HUDEP-2 (cell line): ENCODE results near the gene VGLL4.
"Not testable (repeated sequence)": the region's sequence is repeated elsewhere in the genome, so short reads cannot be mapped to it uniquely, and the experiment has no call there.

ENCODE experiments used
- DNase-seq, 76 experiments: peaks; one replicate each; lab custom pipeline; 2025; ENCODE audit not compliant: unreplicated experiment in 76 of 76; lab: John Stamatoyannopoulos, UW

The VGLL4 gene, protein sequence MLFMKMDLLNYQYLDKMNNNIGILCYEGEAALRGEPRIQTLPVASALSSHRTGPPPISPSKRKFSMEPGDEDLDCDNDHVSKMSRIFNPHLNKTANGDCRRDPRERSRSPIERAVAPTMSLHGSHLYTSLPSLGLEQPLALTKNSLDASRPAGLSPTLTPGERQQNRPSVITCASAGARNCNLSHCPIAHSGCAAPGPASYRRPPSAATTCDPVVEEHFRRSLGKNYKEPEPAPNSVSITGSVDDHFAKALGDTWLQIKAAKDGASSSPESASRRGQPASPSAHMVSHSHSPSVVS

GRCh38 chr3:11643605-11644087 is at the start of gene VGLL4:
VGLL4 (minus strand) TSS chr3:11643915; CDS start chr3:11643518, 397 bp downstream.
- DNase-seq, result peak in 73 of 76 experiments; percentile 13 to 78 (median 61)

DNA sequence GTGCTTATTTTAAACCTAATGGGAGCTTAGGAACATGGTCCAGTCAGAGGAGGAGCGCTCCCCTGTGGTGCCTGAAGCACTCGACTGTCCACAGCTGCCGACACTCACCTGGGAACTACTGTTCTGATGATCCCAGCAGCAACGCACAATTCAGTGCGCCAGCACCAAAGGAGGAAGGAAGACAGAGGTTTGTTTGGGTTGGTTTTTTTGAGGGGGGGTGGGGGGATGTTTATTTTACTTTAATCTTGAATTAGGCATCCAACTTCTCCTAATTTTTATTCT is 48.8 kb upstream of the VGLL4 start:
- DNase-seq, result no peak

- no peak for DNase-seq
These were observed 48.2 kb upstream of the VGLL4 start for GRCh38 chr3:11691767-11692531.

DNA sequence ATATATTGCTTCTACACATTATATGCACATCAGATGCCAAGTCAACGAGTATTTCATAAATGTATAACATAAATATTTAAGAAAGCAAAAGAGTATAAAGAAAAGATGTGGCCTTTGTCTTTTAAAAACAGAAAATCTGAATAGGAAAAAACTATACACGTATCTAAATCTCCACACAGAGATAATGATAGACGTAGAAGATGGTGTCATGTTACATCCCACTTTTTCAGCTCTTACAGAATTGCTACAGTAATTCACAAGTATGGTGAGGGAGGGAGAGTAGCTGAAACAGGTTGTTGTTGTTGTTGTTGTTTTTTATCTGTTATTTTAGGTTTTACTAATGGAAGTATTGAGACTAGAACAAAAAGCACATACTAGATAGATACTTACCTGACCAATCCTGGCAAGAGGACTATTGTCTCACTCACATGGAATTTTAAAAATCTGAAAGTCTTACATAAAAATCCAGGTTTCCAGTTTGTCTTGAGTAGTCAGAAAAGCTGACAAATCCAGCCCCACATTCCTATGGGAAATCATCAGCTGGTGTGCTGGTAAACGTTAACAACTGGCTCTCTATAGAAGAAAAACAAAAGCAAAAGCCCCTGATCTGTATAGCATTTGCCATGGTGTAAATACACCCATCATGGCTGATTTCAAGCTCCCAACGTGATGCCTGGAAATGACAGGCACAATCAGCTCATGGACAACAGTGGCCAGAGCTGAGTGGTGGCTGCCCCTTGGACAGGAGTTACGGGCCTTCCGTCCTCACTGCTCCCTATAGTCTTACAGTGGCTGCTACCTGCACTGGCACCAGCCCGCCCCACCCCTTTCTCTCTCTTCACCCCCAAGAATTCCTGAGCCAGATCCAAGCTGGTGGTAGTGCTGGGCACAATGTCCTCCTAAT is 47.4 kb upstream of the VGLL4 start:
- no peak for DNase-seq

GRCh38 chr3:11689749-11690148 is 46.0 kb upstream of the VGLL4 start:
- DNase-seq, result no peak

GRCh38 chr3:11684980-11685379 is 41.3 kb upstream of the VGLL4 start:
- not testable (repeated sequence) for DNase-seq

DNA sequence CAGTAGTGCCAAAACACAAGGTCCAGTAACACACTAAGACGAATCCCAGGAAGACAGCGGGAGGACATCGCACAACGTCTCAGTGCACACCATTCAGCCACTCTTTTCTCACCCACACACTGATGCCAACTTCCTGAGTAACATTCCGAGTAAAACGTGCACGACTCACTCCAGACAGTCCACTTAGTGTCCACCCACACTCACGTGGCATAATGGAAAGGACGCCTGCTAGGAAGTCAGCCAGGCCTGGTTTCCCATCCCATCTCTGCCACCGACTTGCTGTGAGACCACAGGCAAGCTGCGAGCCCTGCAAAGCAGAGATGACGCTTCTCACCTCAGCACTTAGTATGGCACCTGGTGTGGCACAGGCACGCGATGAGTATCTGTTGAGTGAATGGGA is 36.8 kb upstream of the VGLL4 start:
- DNase-seq, result no peak

DNA sequence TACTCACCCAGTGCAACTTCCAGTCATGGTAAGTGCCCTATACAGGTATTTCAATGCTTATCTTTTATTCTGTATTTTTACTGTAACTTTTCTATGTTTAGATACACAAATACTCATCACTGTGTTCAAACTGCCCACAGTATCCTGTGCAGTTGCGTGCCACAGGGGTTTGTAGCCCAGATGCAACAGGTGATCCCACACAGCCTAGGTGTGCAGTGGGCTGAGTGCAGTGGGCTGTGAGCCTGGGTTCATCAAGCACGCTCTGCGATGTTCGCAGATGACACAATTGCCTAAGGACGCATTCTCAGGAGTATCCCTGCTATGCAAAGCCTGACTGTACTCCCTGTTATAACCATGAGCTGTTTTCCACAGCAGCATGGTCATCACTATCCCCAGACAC is 36.2 kb upstream of the VGLL4 start:
- DNase-seq, result no peak

DNA sequence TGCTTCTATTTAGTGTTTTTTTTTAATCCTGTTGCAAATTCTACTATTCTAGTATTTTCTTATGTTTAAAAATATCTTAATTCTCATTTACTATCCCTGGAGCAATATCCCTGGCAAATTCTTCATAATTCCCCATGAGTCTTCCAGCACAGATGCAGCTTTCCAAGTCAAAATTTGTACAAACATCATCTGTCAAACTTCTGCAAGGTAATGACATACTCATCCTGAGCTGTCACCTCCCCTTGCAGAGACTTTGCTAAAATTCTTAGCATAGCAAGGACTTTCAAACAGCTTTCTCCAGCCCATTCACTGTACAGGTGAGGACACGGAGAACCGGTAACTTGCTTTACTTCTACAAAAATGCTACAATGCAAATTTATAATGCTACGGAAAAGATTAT is 28.6 kb upstream of the VGLL4 start:
- no peak for DNase-seq

DNA sequence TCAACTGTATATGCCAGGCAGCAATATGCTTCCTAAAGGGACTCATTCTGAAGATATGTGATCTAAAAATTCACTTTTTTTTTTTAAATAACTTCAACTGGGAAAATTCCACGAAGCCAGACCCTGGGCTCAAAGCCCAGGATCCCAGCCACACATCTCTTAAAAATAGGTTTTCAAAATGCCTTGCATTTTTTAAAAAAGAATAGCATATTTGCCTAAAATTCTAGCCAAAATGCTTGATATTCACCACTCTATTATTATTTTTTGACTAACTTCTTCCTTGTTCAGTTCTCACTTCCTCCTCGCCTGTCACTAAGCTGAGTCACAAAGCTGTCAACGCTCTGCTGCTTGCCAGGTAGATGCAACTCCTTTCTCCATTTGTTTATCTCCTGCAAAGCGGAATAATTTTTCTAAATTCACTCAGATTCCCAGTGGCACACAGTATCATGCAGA is 28.0 kb upstream of the VGLL4 start:
- DNase-seq, result no peak

DNA sequence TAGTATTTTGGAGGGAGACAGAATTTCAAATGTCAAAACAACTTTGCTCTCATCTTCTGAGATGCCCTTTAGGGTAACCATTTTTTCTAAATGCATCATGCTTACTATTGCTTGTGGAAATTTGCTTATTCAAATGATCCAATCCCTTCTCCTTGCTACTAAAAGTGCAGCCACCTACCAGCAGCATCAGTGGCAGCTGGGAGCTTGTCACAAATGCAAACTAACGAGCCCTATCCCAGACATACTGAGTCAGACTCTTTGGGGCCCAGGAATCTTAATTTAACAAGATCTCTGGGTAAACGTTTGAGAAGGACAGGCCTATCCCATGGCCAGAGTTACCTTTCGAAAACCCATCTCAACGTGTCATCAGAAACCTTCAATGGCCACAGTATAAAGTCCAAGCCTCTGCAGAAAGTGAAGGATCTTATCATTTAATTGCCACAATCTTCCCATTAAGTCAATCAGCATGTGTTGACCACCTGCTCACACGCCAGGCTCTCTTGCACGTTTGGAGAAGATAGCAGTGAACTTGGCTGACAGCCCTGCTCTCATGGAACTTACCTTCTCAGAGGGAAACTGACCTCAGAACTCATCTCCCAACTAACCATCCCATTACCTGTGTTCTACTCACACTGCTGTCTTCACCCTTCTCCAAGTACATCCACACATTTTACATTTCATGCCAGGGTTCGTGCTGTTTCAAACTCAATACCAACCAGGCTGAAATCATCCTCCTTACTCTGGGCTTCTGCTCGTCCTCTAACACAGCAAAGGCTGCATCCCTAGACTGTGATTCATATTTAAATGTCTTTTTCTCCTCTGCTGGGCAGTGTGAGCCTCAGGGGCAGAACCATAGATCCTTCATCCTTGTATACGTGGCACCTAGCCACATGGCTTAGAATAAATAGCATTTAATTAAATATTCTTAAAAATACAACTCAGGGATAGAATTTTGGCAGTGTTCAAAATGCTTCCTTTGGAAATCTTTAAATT is 24.8 kb upstream of the VGLL4 start:
- no peak for DNase-seq

- DNase-seq, result no peak
These were observed 21.6 kb upstream of the VGLL4 start for GRCh38 chr3:11665331-11665730.

GRCh38 chr3:11662392-11662990 is 18.8 kb upstream of the VGLL4 start:
- no peak for DNase-seq

- DNase-seq, result peak in 40 of 76 experiments; percentile 4 to 66 (median 28)
These were observed 18.1 kb upstream of the VGLL4 start for GRCh38 chr3:11661827-11662226.

GRCh38 chr3:11661052-11661656 is 17.4 kb upstream of the VGLL4 start:
- DNase-seq, result no peak

DNA sequence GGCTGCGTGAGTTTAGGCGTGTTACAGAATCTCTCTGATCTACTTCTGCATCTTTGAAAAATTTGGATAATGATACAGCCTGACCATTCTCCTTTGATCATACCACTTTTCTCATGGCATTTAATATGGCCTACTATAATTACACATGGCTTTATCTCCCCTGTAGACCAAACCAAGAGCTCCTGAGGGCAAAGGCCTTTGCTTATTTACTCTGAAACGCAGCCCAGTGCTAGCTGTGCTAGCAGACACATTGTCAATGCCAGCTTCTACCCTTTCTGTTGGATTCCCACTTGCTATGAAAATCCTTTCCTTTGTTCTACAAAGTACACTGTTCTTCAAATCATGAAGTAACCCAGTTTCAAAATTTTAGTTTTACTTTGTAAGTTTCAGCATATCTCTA is 16.5 kb upstream of the VGLL4 start:
- DNase-seq, result no peak

DNA sequence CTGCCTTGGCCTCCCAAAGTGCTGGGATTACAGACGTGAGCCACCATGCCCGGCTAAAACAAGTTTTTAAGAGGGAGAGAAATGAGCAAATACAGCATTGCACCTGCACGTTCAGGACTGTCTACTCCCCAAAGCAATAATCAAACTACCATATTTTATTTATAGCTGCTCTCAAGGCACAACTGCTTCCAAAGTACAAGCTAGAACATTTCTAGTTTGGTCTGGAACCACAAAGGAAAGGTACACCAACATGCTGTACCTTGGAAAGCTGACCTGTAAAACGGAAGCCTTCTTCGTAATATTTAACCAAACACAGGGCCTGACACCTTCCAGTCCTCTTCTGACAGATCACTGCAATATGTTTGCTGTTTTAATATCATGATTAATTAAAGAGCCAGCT is 14.5 kb upstream of the VGLL4 start:
- DNase-seq, result no peak

GRCh38 chr3:11655196-11655928 is 11.6 kb upstream of the VGLL4 start:
- DNase-seq, result no peak
